GM13977 (cell line): ENCODE data around the gene GAB1.

Source experiments
- DNase-seq: peaks from one replicate; pipeline ENCODE4 v3.0.0; 2012; ENCODE audit warnings: low spot score
- CTCF ChIP-seq: IDR thresholded peaks from 2 replicates; pipeline ENCODE4 v1.5.1; 2012; ENCODE audit warnings: mild to moderate bottlenecking, control low read depth; ENCODE audit not compliant: insufficient read depth; ENCODE audit errors: extremely low read depth, missing control alignments
- in situ Hi-C: fragments of 300-500 bp; cut with MboI; formaldehyde crosslinking; loops from one replicate; pipeline ENCODE4 v1.12.0; 2022; ENCODE audit warnings: low sequenced_read_pairs, low pct_unique_long_range_greater_than_20kb, mixed read lengths, inconsistent platforms; ENCODE audit not compliant: unreplicated experiment

The GAB1 gene

GRCh38 chr4:143343276-143343831 is 6.7 kb downstream of the GAB1 start:
- no peak for TF ChIP-seq CTCF
- no peak for DNase-seq
- in situ Hi-C loops, result no loop called here

GRCh38 chr4:143344041-143344440 is 7.4 kb downstream of the GAB1 start:
- no peak for DNase-seq
- in situ Hi-C loops, result no loop called here
- TF ChIP-seq CTCF, result no peak

GRCh38 chr4:143344774-143345173 is 8.1 kb downstream of the GAB1 start:
- DNase-seq, result no peak
- in situ Hi-C loops, result no loop called here
- no peak for TF ChIP-seq CTCF

GRCh38 chr4:143345356-143345755 is 8.7 kb downstream of the GAB1 start:
- DNase-seq, result no peak
- no peak for TF ChIP-seq CTCF
- in situ Hi-C loops, result no loop called here

- no peak for DNase-seq
- no peak for TF ChIP-seq CTCF
Observed at GRCh38 chr4:143346206-143346605, 9.5 kb downstream of the GAB1 start.

GRCh38 chr4:143347484-143348111 is 10.9 kb downstream of the GAB1 start:
- DNase-seq, result no peak
- TF ChIP-seq CTCF, result no peak

More at GRCh38 chr4:143346206-143346605, 9.5 kb downstream of the GAB1 start:
- in situ Hi-C loops, result no loop called here

More at GRCh38 chr4:143347484-143348111, 10.9 kb downstream of the GAB1 start:
- in situ Hi-C loops, result no loop called here
